ENCODE data around the gene CXCL14.

- TF ChIP-seq, protein P1, sequence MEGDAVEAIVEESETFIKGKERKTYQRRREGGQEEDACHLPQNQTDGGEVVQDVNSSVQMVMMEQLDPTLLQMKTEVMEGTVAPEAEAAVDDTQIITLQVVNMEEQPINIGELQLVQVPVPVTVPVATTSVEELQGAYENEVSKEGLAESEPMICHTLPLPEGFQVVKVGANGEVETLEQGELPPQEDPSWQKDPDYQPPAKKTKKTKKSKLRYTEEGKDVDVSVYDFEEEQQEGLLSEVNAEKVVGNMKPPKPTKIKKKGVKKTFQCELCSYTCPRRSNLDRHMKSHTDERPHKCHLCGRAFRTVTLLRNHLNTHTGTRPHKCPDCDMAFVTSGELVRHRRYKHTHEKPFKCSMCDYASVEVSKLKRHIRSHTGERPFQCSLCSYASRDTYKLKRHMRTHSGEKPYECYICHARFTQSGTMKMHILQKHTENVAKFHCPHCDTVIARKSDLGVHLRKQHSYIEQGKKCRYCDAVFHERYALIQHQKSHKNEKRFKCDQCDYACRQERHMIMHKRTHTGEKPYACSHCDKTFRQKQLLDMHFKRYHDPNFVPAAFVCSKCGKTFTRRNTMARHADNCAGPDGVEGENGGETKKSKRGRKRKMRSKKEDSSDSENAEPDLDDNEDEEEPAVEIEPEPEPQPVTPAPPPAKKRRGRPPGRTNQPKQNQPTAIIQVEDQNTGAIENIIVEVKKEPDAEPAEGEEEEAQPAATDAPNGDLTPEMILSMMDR (conservative IDR thresholded peaks at IDR 0.05; ENCODE audit: low read depth in 2 of 2): no peak
- TF ChIP-seq EZH2phosphoT487 (IDR thresholded peaks at IDR 0.05; ENCODE audit: unreplicated experiment) (no peak), POLR2AphosphoS5 (IDR thresholded peaks at IDR 0.05; ENCODE audit: low read depth) (no peak), ETS1 (IDR thresholded peaks at IDR 0.05) (no peak), NANOG (IDR thresholded peaks at IDR 0.05; ENCODE audit: borderline replicate concordance) (no peak), JUNB (IDR thresholded peaks at IDR 0.05; ENCODE audit: unreplicated experiment) (no peak), EZH2 (IDR thresholded peaks at IDR 0.05; ENCODE audit: low read depth, unreplicated experiment) (no peak), CREB1 (CRISPR knock-in tag; IDR thresholded peaks at IDR 0.05; ENCODE audit: low read depth) (no peak), ZNF114 (CRISPR knock-in tag; IDR thresholded peaks at IDR 0.05) (no peak), ZNF462 (CRISPR knock-in tag; IDR thresholded peaks at IDR 0.05) (no peak), STAT1 (IDR thresholded peaks at IDR 0.05; ENCODE audit: unreplicated experiment) (no peak), ZNF331 (CRISPR knock-in tag; IDR thresholded peaks at IDR 0.05; ENCODE audit: low read depth) (no peak)
- TF ChIP-seq, protein P2, sequence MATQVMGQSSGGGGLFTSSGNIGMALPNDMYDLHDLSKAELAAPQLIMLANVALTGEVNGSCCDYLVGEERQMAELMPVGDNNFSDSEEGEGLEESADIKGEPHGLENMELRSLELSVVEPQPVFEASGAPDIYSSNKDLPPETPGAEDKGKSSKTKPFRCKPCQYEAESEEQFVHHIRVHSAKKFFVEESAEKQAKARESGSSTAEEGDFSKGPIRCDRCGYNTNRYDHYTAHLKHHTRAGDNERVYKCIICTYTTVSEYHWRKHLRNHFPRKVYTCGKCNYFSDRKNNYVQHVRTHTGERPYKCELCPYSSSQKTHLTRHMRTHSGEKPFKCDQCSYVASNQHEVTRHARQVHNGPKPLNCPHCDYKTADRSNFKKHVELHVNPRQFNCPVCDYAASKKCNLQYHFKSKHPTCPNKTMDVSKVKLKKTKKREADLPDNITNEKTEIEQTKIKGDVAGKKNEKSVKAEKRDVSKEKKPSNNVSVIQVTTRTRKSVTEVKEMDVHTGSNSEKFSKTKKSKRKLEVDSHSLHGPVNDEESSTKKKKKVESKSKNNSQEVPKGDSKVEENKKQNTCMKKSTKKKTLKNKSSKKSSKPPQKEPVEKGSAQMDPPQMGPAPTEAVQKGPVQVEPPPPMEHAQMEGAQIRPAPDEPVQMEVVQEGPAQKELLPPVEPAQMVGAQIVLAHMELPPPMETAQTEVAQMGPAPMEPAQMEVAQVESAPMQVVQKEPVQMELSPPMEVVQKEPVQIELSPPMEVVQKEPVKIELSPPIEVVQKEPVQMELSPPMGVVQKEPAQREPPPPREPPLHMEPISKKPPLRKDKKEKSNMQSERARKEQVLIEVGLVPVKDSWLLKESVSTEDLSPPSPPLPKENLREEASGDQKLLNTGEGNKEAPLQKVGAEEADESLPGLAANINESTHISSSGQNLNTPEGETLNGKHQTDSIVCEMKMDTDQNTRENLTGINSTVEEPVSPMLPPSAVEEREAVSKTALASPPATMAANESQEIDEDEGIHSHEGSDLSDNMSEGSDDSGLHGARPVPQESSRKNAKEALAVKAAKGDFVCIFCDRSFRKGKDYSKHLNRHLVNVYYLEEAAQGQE (IDR thresholded peaks at IDR 0.05; ENCODE audit: unreplicated experiment): no peak
Measured at GRCh38 chr5:135576075-135576599, 2.7 kb downstream of the CXCL14 start.
